HG03064 (cell line): Measurements from ENCODE around the gene CD180.
"Not testable (repeated sequence)": the region's sequence is repeated elsewhere in the genome, so short reads cannot be mapped to it uniquely, and the experiment has no call there.

Experiments
- ATAC-seq: cut with Tn5 transposase; IDR thresholded peaks from one replicate; pipeline ENCODE4 v1.9.1; 2021; ENCODE audit warnings: low read depth; ENCODE audit not compliant: unreplicated experiment

Gene CD180

GRCh38 chr5:67190410-67190809 lies 6.2 kb downstream of the CD180 start:
- no peak for ATAC-seq

GRCh38 chr5:67189931-67190330 lies 6.7 kb downstream of the CD180 start:
- no peak for ATAC-seq

- ATAC-seq = no peak
Observed at GRCh38 chr5:67189079-67189354, 7.6 kb downstream of the CD180 start.

GRCh38 chr5:67188274-67189078 lies 8.1 kb downstream of the CD180 start:
- ATAC-seq = no peak

- ATAC-seq = no peak
Observed at GRCh38 chr5:67187006-67187715, 9.4 kb downstream of the CD180 start.

GRCh38 chr5:67183859-67184258 lies 12.7 kb downstream of the CD180 start:
- no peak for ATAC-seq

- ATAC-seq = no peak
Observed at GRCh38 chr5:67182301-67182790, 14.3 kb downstream of the CD180 start.

- no peak for ATAC-seq
Observed at GRCh38 chr5:67181648-67182221, 14.9 kb downstream of the CD180 start.

GRCh38 chr5:67179697-67180361 lies 16.8 kb downstream of the CD180 start:
- no peak for ATAC-seq

GRCh38 chr5:67178966-67179365 lies 17.6 kb downstream of the CD180 start:
- ATAC-seq = no peak

- ATAC-seq = no peak
Observed at GRCh38 chr5:67178085-67178484, 18.5 kb downstream of the CD180 start.

- ATAC-seq = no peak
Observed at GRCh38 chr5:67176936-67177335, 19.7 kb downstream of the CD180 start.

- no peak for ATAC-seq
Observed at GRCh38 chr5:67173959-67174358, 22.6 kb downstream of the CD180 start.

GRCh38 chr5:67173351-67173750 lies 23.2 kb downstream of the CD180 start:
- not testable (repeated sequence) for ATAC-seq

- no peak for ATAC-seq
Observed at GRCh38 chr5:67170767-67171166, 25.8 kb downstream of the CD180 start.

GRCh38 chr5:67168069-67168468 lies 28.5 kb downstream of the CD180 start:
- no peak for ATAC-seq

- ATAC-seq = peak; percentile 27
Observed at GRCh38 chr5:67166460-67167285, 29.9 kb downstream of the CD180 start.

- ATAC-seq = peak; percentile 83
Observed at GRCh38 chr5:67165526-67166459, 30.8 kb downstream of the CD180 start.

GRCh38 chr5:67164856-67165525 lies 31.6 kb downstream of the CD180 start:
- no peak for ATAC-seq
